Activated T-cell treated with anti-CD3 and anti-CD28 coated beads for 1 hour (primary cell): ENCODE data around the gene FHIT.
"Not testable (repeated sequence)": the region's sequence is repeated elsewhere in the genome, so short reads cannot be mapped to it uniquely, and the experiment has no call there.

ENCODE experiments used
- DNase-seq: peaks from one replicate; pipeline ENCODE4 v3.0.0-alpha.2; 2020; ENCODE audit warnings: low read depth

FHIT gene

DNA sequence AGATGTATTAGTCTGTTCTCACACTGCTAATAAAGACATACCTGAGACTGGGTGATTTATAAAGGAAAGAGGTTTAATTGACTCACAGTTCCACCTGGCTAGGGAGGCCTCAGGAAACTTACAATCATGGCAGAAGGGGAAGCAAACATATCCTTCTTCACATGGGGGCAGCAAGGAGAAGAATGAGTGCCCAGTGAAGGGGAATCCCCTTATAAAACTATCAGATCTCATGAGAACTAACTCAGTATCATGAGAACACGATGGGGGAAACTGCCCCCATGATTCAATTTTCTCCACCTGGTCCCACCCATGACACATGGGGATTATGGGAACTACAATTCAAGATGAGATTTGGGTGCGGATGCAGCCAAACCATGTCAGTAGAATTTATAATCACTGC is 1316.7 kb downstream of the FHIT start:
- not testable (repeated sequence) for DNase-seq

- no peak for DNase-seq
These were observed 1321.1 kb downstream of the FHIT start for GRCh38 chr3:59930170-59930569.

DNA sequence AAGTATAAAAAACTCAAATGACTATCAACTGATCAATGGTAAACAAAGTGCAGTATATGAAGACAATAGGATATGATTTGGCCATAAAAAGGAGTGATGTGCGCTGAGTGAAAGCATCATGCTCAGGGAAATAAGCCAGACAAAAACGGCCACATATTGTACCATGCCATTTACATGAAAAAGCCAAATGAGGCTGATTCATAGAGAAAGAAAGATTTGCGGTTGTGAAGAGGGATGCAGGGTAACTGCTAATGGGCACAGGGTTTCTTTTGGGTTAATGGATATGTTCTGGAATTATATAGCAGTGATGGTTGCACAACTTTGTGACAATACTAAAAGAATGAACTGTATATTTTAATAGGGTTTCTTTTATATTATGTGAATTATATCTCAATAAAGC is 1324.2 kb downstream of the FHIT start:
- no peak for DNase-seq

DNA sequence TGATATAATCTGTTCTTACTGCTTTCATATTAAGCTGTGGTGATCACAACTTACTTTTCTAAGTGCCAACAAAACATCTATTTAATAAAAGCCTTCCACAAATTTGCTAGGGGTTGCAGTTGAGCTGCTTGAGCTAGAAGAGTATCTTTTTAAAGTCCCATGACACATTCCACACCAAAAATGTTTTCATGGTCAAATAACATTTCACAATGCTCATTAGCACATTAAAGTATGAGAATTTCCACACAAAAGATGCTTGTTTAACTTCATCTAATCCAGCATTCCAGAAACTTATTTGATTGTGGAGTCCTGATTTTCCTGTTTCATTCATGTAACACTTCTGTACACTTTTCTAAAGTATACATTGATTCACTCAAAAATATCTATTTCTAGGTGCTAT is 1325.3 kb downstream of the FHIT start:
- DNase-seq: no peak

DNA sequence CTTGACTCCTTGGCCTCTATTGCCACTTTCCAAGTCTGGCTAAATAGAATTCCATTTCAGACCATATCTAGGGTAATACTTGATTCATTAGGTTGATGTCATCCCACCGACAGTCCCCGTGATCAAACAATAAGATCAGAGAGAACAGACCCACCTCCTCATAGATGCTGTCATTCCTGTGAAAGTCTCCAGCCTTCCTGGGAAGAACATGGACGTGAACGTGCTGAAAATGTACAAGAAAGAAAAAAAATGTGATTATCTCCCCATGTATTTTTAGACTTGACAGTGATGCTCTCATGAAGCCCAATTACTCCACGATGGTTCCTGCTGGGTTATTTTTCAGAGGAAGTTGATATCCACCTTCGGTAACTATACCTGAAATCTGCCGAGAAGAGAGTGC is 1329.1 kb downstream of the FHIT start:
- DNase-seq: no peak

- no peak for DNase-seq
These were observed 1330.4 kb downstream of the FHIT start for GRCh38 chr3:59920822-59921221.

DNA sequence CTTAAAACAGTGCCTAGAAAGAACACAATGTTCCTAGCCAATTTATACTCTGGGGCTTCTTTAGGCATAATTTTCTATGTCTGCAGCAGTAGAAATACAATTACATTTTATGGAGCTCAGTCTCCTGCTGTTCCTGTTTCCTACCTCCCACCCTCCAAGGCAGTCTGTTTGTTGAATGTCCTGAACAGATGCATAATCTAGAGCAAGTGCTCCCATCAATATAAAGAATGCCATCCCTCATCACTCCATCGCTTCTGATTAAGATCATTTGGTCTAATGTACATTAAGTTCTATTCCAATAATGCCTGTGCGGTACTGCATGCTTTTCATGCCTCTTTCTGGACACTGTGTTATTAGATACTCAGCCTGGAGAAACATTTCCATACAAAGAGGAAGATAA is 1331.7 kb downstream of the FHIT start:
- DNase-seq: no peak

GRCh38 chr3:59914251-59914650 is 1337.0 kb downstream of the FHIT start:
- DNase-seq: no peak

DNA sequence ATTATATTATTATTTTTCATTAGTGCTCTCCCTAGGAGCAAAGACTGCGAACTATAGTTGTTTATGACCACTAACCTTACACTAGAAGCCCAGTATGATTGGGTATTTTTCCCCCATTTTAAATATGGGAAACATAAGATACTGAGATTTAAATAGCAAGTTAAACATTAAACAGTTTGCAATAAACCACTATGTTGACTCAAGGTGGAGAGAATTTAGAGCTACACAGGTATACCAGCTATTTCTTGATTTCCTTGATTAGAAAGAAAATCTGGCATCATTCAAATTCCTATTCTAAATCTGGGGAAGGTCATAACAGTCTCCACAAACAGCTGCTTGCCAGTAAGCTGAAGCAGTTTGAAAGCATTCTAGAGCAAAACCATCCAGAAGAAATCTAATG is 1337.6 kb downstream of the FHIT start:
- DNase-seq: no peak

DNA sequence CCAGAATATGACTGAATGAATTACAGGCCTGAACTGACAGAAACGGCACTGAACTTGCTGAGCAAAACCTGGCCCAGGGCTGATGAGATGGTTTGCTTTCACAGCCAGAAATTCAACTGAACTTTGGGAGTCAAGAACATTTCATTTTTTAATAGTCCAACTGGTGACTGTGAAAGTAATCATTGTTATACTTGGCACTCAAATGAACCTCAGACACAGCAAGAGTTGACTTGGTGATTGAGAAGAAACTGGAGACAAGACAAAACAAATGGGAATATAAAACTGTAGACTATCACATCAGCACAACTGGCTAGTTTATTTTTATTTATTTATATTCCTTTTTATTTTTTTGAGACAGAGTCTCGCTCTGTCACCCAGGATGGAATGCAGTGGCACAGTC is 1342.6 kb downstream of the FHIT start:
- no peak for DNase-seq

GRCh38 chr3:59908280-59908679 is 1343.0 kb downstream of the FHIT start:
- DNase-seq: no peak

GRCh38 chr3:59904296-59904695 is 1347.0 kb downstream of the FHIT start:
- no peak for DNase-seq

DNA sequence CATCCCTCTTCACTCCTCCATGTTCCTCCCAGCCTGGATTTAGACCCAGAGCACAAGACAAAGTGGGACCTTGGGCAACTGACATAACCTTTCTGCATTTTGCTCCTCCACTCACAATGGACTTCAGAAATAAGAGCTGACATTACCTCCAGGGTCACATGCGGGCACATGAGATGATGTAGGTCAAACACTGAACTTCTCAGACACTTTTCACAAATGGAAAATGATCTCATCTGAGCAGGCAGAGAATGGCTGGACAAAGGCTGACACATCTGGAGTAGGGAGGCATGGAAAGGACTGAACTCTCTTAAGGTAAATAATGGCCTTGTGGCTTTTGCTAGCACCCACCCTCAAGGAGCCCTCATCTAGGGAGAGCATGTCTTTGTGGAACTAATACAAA is 1352.2 kb downstream of the FHIT start:
- no peak for DNase-seq

- no peak for DNase-seq
These were observed 1355.3 kb downstream of the FHIT start for GRCh38 chr3:59895972-59896371.

DNA sequence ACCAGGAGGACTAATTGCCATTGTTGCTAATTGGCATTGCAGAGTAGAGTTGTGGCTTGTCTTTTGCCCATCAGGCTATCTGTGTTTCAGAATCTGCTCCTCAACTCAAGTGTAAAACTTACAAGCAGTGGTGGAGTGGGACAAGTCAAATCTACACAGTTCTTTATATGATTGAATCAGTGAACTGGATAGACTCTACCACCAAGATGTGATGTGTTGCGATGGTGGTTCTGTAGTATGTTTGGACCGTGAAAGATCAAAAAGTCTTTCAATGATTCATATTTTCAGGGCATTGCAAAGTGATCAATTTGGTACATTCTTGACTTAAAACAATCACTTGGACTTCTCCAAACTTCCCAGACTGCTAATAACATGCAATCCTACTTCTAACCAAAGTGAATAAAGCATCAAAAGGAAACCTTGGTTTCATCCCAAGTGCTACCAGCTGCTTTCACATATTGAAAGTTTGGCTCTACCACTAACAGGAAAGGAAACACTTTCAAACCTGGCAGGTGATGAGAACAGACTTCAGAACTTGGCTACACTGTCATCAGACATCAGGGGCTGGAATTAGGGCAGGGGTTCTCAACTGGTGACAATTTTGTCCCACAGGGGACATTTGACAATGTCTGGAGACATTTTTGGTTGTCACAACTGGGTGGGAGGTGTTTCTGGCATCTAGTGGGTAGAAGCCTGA is 1356.7 kb downstream of the FHIT start:
- DNase-seq: no peak

DNA sequence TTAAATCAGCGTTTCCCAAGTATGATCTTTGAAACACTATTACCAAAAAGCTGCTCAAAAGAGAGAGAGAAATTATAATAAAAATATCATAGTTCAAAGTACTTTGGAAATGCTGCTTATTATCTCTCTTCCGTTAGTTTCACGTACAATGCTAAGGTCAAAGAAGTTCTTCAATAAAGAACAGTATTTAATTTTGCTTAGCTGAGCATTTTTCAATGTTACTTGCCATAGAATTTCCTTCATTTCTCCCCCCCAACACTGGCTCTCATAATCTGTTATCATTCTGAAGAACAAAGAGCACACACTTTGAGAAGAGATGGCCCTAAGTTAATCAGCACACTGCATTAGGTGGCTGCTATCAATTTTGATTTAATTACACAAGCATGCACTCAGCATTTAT is 1360.6 kb downstream of the FHIT start:
- no peak for DNase-seq

- no peak for DNase-seq
These were observed 1364.5 kb downstream of the FHIT start for GRCh38 chr3:59886790-59887189.

- no peak for DNase-seq
These were observed 1365.3 kb downstream of the FHIT start for GRCh38 chr3:59885899-59886400.

GRCh38 chr3:59885101-59885500 is 1366.2 kb downstream of the FHIT start:
- no peak for DNase-seq

- no peak for DNase-seq
These were observed 1366.8 kb downstream of the FHIT start for GRCh38 chr3:59884409-59884808.

DNA sequence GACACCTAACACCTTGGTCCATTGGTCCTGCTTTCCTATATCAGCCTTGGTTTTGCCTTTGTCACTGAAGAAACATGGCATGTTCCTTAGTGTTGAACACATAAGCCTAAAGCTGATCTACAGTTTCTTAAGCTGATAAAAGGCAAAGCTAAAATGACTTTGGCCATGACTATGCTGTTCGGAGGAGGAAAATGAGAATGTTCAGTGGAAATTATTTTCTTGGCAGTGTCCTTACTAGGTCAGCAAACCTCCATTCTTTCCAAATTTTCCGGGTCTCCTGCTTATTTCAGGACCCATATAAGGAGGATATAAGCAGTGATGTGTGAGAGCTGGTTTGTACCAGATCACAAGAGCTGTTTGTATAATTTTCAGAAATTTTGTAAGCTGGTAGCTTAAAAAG is 1368.5 kb downstream of the FHIT start:
- no peak for DNase-seq

DNA sequence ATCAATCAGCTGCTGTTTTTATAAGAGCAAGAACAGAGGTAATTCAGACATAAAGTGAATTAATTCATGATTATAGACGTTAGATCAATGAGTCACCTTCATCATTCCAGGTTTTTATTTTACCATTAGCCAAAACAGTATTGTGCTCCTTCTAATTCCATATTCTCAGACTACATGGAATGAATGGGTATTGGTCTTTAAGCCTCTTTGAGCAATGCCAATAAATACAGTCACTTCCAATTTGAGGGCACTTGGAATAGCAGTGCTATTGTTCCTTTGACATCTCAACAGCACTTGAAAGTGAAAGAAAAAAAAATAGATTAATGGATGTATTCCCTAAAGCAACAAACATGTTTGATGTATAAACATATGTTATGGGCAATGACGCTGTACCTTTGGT is 1370.5 kb downstream of the FHIT start:
- no peak for DNase-seq

DNA sequence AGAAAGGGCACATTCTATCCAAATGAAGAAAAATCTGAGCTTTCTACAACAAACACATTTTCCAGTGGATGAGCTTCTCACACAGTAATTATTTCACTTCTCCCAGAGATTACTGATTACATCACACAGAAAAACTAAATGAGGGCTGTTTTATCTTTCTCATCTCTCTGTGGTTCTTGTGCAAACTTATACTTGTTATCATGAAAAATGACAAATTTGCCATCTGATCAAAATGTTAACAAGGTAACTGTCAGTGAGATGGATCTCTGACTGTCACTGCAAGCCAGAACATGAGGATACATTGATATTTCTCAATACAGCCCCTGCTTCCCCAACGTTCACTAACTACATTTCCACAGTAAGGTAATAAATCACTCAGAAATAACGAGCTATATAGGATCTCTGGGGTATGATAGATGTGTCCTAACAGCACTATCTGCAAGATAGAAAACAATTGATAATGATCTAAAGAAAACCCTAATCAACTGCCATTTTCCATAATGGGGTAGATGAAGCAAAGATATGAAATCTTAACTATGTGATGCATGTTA is 1372.1 kb downstream of the FHIT start:
- no peak for DNase-seq

DNA sequence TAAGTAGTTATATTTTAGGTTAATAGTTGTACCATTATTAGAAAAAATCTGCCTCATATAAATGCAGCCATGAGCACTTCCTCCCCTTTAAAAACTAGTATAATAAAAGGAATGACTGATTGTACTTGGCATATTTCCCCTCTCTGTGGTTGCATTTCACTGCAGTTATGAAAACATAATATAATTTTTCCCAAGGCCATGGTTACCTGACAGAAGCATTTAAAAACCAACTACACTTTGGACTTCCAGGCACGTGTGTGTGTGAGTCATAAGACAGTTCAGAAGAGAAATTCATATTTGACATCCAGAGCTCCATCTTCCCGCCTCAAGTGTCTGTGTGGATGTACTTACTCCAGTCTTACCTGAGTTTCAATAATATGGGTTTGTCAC is 1373.2 kb downstream of the FHIT start:
- DNase-seq: no peak
